GM12864 (cell line): ENCODE results near the gene SLC37A1.

ENCODE experiments used
- DNase-seq: peaks from one replicate; pipeline ENCODE4 v3.0.0-alpha.2; 2011; ENCODE audit warnings: low read depth
- H3K4me3 ChIP-seq: 2 replicates; pipeline ENCODE4 v1.5.1; 2011; ENCODE audit warnings: mild to moderate bottlenecking, low read depth, low read length, control low read depth
- CTCF ChIP-seq: IDR thresholded peaks from 2 replicates; pipeline ENCODE4 v1.5.1; 2011; ENCODE audit warnings: low read depth, mild to moderate bottlenecking, moderate library complexity, low read length, control low read depth, inconsistent platforms; ENCODE audit errors: missing control alignments

SLC37A1 gene

GRCh38 chr21:42571391-42572150, 57.9 kb downstream of the SLC37A1 start:
- no peak for DNase-seq
- TF ChIP-seq CTCF: no peak
- H3K4me3 ChIP-seq: no peak overlapping the region

- DNase-seq: no peak
- TF ChIP-seq CTCF: no peak
- no peak overlapping the region for H3K4me3 ChIP-seq
Observed at GRCh38 chr21:42572906-42573495, 59.3 kb downstream of the SLC37A1 start.

GRCh38 chr21:42574234-42575027, 60.8 kb downstream of the SLC37A1 start:
- no peak for DNase-seq
- no peak overlapping the region for H3K4me3 ChIP-seq
- TF ChIP-seq CTCF: no peak

GRCh38 chr21:42575111-42575510, 61.5 kb downstream of the SLC37A1 start:
- no peak overlapping the region for H3K4me3 ChIP-seq
- DNase-seq: no peak

GRCh38 chr21:42576639-42577038, 63.0 kb downstream of the SLC37A1 start:
- no peak overlapping the region for H3K4me3 ChIP-seq
- TF ChIP-seq CTCF: no peak
- no peak for DNase-seq

More at GRCh38 chr21:42575111-42575510, 61.5 kb downstream of the SLC37A1 start:
- TF ChIP-seq CTCF: no peak

- no peak for DNase-seq
- no peak overlapping the region for H3K4me3 ChIP-seq
- no peak for TF ChIP-seq CTCF
Observed at GRCh38 chr21:42578034-42578433, 64.4 kb downstream of the SLC37A1 start.
